ENCODE measurements around the gene IL4I1. TPM values are rescaled to one million over a fixed set of nuclear protein-coding genes. Genes with fewer than 3 reads are reported as not detected.

IL4I1 gene
- total and polyA plus RNA-seq, 2 of the 8 experiments (the other 6 are each of a cell fraction or from before 2014, with no cell fraction given) = 0.41 to 0.76 TPM

GRCh38 chr19:49856574-49857021 lies 40.1 kb downstream of the IL4I1 start:
- no peak for DNase-seq (ENCODE audit: low read depth in 1 of 2, low spot score in 2 of 2)
- H3K36me3 ChIP-seq (ENCODE audit: control insufficient read depth in 2 of 4, insufficient read depth in 4 of 4, low read length in 3 of 4) = peaks cover 21 to 73% (median 44%) of the 10 kb centered on the region in 4 experiments

More at GRCh38 chr19:49856574-49857021, 40.1 kb downstream of the IL4I1 start:
- Histone ChIP-seq H3K27ac (ENCODE audit: low read depth, low read length) (no peak overlapping the region), H2BK20ac (ENCODE audit: low read length) (no peak overlapping the region), H2AK5ac (ENCODE audit: low read depth, low read length) (no peak overlapping the region), H2BK120ac (replicated peaks; ENCODE audit: low read depth, low read length) (no peak overlapping the region), H2BK12ac (ENCODE audit: low read depth, low read length) (no peak overlapping the region), H3K79me1 (ENCODE audit: low read depth, low read length) (peaks cover 20% of the 10 kb centered on the region), H4K5ac (ENCODE audit: insufficient read length, low read depth, low read length) (no peak overlapping the region), H3K4me3 (ENCODE audit: extremely low read depth in 1 of 4, insufficient read depth in 2 of 4, low read depth in 3 of 4, low read length in 4 of 4) (no peak overlapping the region), H3K79me2 (ENCODE audit: control insufficient read depth in 1 of 2, insufficient read depth in 2 of 2, low read length in 2 of 2) (peaks cover 15 to 28% of the 10 kb centered on the region in 2 experiments), H3K4me2 (ENCODE audit: insufficient read depth in 1 of 2, low read depth in 2 of 2, low read length in 2 of 2) (no peak overlapping the region), H2BK5ac (ENCODE audit: low read depth, low read length) (no peak overlapping the region), H2AFZ (ENCODE audit: low read length) (no peak overlapping the region), H3K9me3 (ENCODE audit: insufficient read depth in 2 of 2, low read depth in 1 of 2, low read length in 1 of 2) (no peaks in the 10 kb centered on the region), H3K27me3 (replicated peaks in 1 of 4; ENCODE audit: control insufficient read depth in 3 of 4, extremely low read depth in 1 of 4, insufficient read depth in 3 of 4, low read length in 3 of 4) (no peaks in the 10 kb centered on the region; a peak in 1 of 7 replicates), H3K4ac (replicated peaks; ENCODE audit: insufficient read length, low read depth, low read length) (no peak overlapping the region), H3K4me1 (replicated peaks in 1 of 4; ENCODE audit: control insufficient read depth in 3 of 4, insufficient read depth in 4 of 4, low read length in 3 of 4) (peaks cover 0 to 12% (median 8%) of the 10 kb centered on the region in 4 experiments; a peak in 6 of 7 replicates), H4K20me1 (replicated peaks in 1 of 2; ENCODE audit: control insufficient read depth in 1 of 2, insufficient read depth in 2 of 2, low read length in 2 of 2) (peaks cover 50 to 64% of the 10 kb centered on the region in 2 experiments), H4K91ac (replicated peaks; ENCODE audit: insufficient read length, low read length) (no peak overlapping the region), H3K23me2 (ENCODE audit: low read depth, low read length) (peaks cover 6% of the 10 kb centered on the region; the same call in 1 of the 2 replicates), H4K8ac (ENCODE audit: extremely low read depth, insufficient read depth, low read length) (no peak overlapping the region), H3K14ac (ENCODE audit: insufficient read length) (no peak overlapping the region), H3K18ac (ENCODE audit: extremely low read depth, low read length) (no peak overlapping the region), H2BK15ac (ENCODE audit: low read length) (no peak overlapping the region), H3K9ac (replicated peaks in 1 of 4; ENCODE audit: extremely low read depth in 1 of 4, low read depth in 3 of 4, low read length in 3 of 4) (no peak overlapping the region), H3K23ac (ENCODE audit: insufficient read length) (no peak overlapping the region), H3K56ac (replicated peaks; ENCODE audit: insufficient read length, low read depth, low read length) (no peak overlapping the region)
- POLR2A ChIA-PET (ENCODE audit: partially characterized antibody) = interaction anchor here (1.0 to 12.4 kb wide), 7 partner anchors 9 to 161 kb away, joined by 3 to 247 read pairs (median 6); partner anchors contain the start of genes AKT1S1, PNKP and TBC1D17
- no peak for TF ChIP-seq TAF1 (IDR thresholded peaks at IDR 0.05; ENCODE audit: low read depth, low read length)
- TF ChIP-seq POLR2A (IDR thresholded peaks at IDR 0.05; ENCODE audit: control extremely low read depth in 1 of 2, low read depth in 2 of 2, low read length in 2 of 2) = peak in 1 of 2 experiments; percentile 45; a peak in 1 of 3 replicates
- no peak for FAIRE-seq
- CTCF ChIA-PET (ENCODE audit: partially characterized antibody) = interaction anchor here (1.7 kb wide), 1 partner anchor 32 kb away, joined by 3 read pairs; no protein-coding TSS in a partner anchor
- WGBS, 2 experiments (ENCODE audit: extremely low coverage in 1 of 2, insufficient coverage in 1 of 2, insufficient read length in 1 of 2, insufficient replicate concordance in 2 of 2, low coverage in 1 of 2, low lambda C conversion rate in 2 of 2, missing lambda C conversion rate in 1 of 2) = 97% methylated on average over 8 of the region's 18 CpGs; no CpG with 5 or more reads in 1 of the 2 experiments

Data from H1 (cell line).